Hindlimb muscle (tissue), 1 donor: ENCODE results near the gene YIPF1. TPM values are rescaled to one million over a fixed set of nuclear protein-coding genes. Genes with fewer than 3 reads are reported as not detected.

Experiments used
- DNase-seq: peaks from one replicate; pipeline ENCODE4 v3.0.0-alpha.2; 2013
- polyA plus RNA-seq: library from polyadenylated mRNA; unstranded; fragments of 120-200 nt; gene quantifications from one replicate; pipeline ENCODE4 v1.2.1, GENCODE V29; 2013; ENCODE audit not compliant: insufficient read length

The YIPF1 gene
- polyA plus RNA-seq, result 14.4 TPM

- peak; percentile 92 for DNase-seq
These were observed at the start of gene YIPF1 for GRCh38 chr1:53889304-53890298. YIPF1 (minus strand) TSS chr1:53889797; CDS start chr1:53888937, 860 bp downstream.

- DNase-seq, result no peak
These were observed 48.7 kb upstream of the YIPF1 start for GRCh38 chr1:53938136-53938830.

- no peak for DNase-seq
These were observed 46.8 kb upstream of the YIPF1 start for GRCh38 chr1:53936430-53936829.

- no peak for DNase-seq
These were observed 44.7 kb upstream of the YIPF1 start for GRCh38 chr1:53934170-53934765.

- DNase-seq, result no peak
These were observed 41.9 kb upstream of the YIPF1 start for GRCh38 chr1:53931523-53931922.

- DNase-seq, result no peak
These were observed 41.3 kb upstream of the YIPF1 start for GRCh38 chr1:53930932-53931331.

- no peak for DNase-seq
These were observed 39.8 kb upstream of the YIPF1 start for GRCh38 chr1:53929246-53929960.

- DNase-seq, result no peak
These were observed 37.8 kb upstream of the YIPF1 start for GRCh38 chr1:53927376-53927881.

- no peak for DNase-seq
These were observed 30.1 kb upstream of the YIPF1 start for GRCh38 chr1:53919675-53920066.

- DNase-seq, result no peak
These were observed 28.7 kb upstream of the YIPF1 start for GRCh38 chr1:53918343-53918742.

- DNase-seq, result no peak
These were observed 23.9 kb upstream of the YIPF1 start for GRCh38 chr1:53913352-53914033.

GRCh38 chr1:53911442-53911841 is 21.8 kb upstream of the YIPF1 start:
- DNase-seq, result no peak

GRCh38 chr1:53909946-53910345 is 20.3 kb upstream of the YIPF1 start:
- DNase-seq, result no peak

GRCh38 chr1:53906121-53906520 is 16.5 kb upstream of the YIPF1 start:
- no peak for DNase-seq

GRCh38 chr1:53905509-53905908 is 15.9 kb upstream of the YIPF1 start:
- no peak for DNase-seq

- no peak for DNase-seq
These were observed 12.9 kb upstream of the YIPF1 start for GRCh38 chr1:53902235-53903138.

GRCh38 chr1:53899708-53900107 is 10.1 kb upstream of the YIPF1 start:
- no peak for DNase-seq

GRCh38 chr1:53899206-53899628 is 9.6 kb upstream of the YIPF1 start:
- DNase-seq, result peak; percentile 38

GRCh38 chr1:53896635-53897229 is 7.1 kb upstream of the YIPF1 start:
- peak; percentile 50 for DNase-seq

- DNase-seq, result no peak
These were observed 5.8 kb upstream of the YIPF1 start for GRCh38 chr1:53895421-53895820.
